Measurements from ENCODE around the gene CBR3.
"Not testable (repeated sequence)": the region's sequence is repeated elsewhere in the genome, so short reads cannot be mapped to it uniquely, and the experiment has no call there.

DNA sequence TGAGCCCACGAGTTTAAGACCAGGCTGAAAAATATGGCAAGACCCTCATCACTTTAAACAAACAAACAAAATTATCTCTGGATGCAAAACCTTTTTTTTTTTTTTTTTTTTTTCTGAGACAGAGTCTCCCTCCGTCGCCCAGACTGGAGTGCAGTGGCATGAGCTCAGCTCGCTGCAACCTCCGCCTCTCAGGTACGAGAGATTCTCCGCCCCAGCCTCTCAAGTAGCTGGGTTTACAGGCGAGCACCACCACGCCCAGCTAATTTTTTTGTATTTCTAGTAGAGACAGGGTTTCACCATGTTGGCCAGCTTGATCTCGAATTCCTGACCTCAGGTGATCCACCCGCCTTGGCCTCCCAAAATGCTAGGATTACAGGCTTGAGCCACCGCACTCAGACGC, 4.9 kb downstream of the CBR3 start:
- not testable (repeated sequence) for TF ChIP-seq POLR2AphosphoS5 (IDR thresholded peaks at IDR 0.05; ENCODE audit: borderline replicate concordance, low read depth, low read length); EZH2 (IDR thresholded peaks at IDR 0.05); FOXP2 (optimal IDR thresholded peaks at IDR 0.05; ENCODE audit: control extremely low read depth, extremely low read length, insufficient read depth)
